NCI-H2029 (cell line): ENCODE data around the gene CTXN1.
"Not testable (repeated sequence)": the region's sequence is repeated elsewhere in the genome, so short reads cannot be mapped to it uniquely, and the experiment has no call there.

Source experiments
- DNase-seq: peaks from one replicate; lab custom pipeline; 2025; lab: John Stamatoyannopoulos, UW

Gene CTXN1

GRCh38 chr19:7926021-7926726 lies at the start of gene CTXN1:
CTXN1 (minus strand) TSS chr19:7926135; CDS start chr19:7925538, 597 bp downstream.
- peak; percentile 31 for DNase-seq

- DNase-seq, result no peak
These were observed 49.1 kb upstream of the CTXN1 start for GRCh38 chr19:7975037-7975436.

GRCh38 chr19:7973883-7974282 lies 47.9 kb upstream of the CTXN1 start:
- no peak for DNase-seq

GRCh38 chr19:7971553-7972520 lies 45.9 kb upstream of the CTXN1 start:
- DNase-seq, result no peak

- DNase-seq, result peak; percentile 8
These were observed 44.9 kb upstream of the CTXN1 start for GRCh38 chr19:7970716-7971448.

- no peak for DNase-seq
These were observed 43.6 kb upstream of the CTXN1 start for GRCh38 chr19:7969555-7969939.

GRCh38 chr19:7968796-7969554 lies 43.0 kb upstream of the CTXN1 start:
- no peak for DNase-seq

GRCh38 chr19:7968008-7968795 lies 42.3 kb upstream of the CTXN1 start:
- DNase-seq, result no peak

GRCh38 chr19:7965921-7966665 lies 40.2 kb upstream of the CTXN1 start:
- no peak for DNase-seq

- no peak for DNase-seq
These were observed 39.4 kb upstream of the CTXN1 start for GRCh38 chr19:7965259-7965841.

GRCh38 chr19:7963566-7963965 lies 37.6 kb upstream of the CTXN1 start:
- no peak for DNase-seq

- no peak for DNase-seq
These were observed 36.8 kb upstream of the CTXN1 start for GRCh38 chr19:7962644-7963268.

GRCh38 chr19:7961920-7962626 lies 36.1 kb upstream of the CTXN1 start:
- DNase-seq, result no peak

- not testable (repeated sequence) for DNase-seq
These were observed 35.1 kb upstream of the CTXN1 start for GRCh38 chr19:7961082-7961481.

- no peak for DNase-seq
These were observed 33.3 kb upstream of the CTXN1 start for GRCh38 chr19:7959211-7959610.

GRCh38 chr19:7955696-7956095 lies 29.8 kb upstream of the CTXN1 start:
- no peak for DNase-seq

GRCh38 chr19:7953576-7953975 lies 27.6 kb upstream of the CTXN1 start:
- no peak for DNase-seq

- no peak for DNase-seq
These were observed 27.1 kb upstream of the CTXN1 start for GRCh38 chr19:7953060-7953459.

GRCh38 chr19:7947939-7948338 lies 22.0 kb upstream of the CTXN1 start:
- DNase-seq, result no peak
